Fibroblast of the conjunctiva (primary cell): ENCODE measurements around the gene LRRN3.

ENCODE experiments used
- DNase-seq: peaks from one replicate; pipeline ENCODE4 v3.0.0-alpha.2; 2010; ENCODE audit warnings: low read depth

LRRN3 gene

DNA sequence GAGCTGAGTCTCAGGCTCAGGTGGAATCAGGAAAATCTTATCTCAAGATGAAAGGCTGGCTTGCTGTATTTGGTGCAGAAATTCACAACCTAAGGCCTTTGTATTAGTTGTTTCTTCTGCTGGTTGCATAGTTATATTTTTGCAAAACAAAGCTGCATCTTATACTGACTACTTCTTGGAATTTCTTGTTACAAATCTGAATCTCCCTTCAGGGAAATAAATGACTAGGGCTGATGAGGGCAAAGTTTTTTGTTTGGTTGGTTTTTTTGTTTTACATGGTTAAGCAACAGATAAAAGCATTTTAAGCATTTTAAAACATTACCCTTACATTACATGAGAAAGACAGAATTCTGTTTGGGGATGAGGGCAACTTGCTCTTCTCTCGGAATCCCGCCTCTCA is 13.9 kb upstream of the LRRN3 start:
- DNase-seq = no peak

DNA sequence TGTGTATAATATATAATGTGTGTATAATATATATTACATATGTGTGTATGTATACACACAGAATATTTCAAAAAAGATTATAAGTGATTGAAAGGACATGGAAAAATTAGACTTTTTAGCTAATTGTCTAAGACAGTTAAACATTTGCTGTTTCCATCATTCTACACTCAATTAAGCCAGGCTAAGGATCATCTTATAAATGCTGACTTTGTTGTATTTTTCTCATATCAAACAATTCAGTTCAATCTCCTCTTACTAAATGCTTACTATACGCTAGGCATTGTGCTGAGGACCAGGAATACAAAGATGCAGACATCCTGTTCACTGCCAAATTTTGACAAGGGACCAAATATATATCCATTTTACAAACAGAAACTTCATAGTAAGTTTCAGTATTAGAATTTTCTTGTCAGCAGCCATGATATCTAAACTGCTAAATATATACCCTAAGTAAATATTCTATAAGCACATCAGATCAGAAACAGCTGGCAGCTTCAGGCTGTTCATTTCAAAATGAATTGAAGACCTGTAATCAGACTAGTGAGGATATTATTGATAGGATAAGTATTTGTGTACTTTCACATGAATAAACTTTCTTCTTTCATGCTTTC is 10.3 kb upstream of the LRRN3 start:
- DNase-seq = no peak

DNA sequence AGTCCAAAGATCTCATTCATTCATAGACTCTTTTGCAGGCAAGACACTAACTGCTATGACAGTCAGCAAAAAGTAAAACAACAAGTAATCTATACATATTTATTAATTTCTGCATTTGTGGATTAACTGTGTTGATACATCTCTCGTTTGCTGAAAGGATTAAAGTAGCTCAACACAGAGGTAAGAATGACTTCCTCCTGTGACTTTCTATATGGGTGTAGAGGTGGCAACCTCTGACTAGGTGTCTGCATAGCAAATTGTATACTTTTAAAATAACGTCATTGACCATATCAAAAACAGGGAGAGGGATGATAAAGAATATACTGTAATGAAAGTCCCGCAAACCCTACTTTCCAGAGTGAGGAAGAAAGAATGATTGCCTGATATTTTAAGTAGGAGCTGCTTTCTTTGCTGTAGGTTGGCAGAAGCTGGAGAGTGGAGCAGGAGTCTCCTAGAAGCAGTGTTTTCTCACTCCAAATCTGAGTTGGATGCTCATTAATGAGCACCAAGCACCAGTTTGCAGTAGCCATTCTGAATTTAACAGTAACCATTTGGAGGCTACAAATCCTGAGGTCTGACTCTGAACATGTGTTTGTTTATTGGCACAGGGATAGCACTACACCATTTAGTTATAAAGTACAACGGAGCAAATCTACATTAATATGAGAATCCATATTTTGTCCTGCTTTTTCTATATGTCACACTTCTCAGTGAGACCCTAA is 9.2 kb upstream of the LRRN3 start:
- no peak for DNase-seq

DNA sequence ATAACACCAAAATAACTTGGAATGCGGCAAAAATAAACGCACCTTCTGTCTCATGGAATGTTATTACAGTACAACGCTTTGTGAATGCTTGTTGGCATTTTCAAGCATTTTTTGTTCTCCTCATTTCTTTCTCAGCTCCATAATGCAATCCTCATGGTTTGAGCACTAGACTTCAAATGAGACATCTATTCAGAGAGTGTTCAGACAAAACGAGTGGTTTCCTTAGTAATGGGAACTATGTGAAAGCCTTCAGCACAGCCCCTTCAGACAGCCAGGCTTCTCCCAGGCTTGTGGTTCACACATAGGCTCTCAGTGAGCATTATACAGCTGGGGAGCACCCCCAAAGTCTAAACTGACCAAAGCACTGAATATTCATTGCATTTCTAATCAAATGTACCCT is 8.6 kb upstream of the LRRN3 start:
- DNase-seq = no peak

DNA sequence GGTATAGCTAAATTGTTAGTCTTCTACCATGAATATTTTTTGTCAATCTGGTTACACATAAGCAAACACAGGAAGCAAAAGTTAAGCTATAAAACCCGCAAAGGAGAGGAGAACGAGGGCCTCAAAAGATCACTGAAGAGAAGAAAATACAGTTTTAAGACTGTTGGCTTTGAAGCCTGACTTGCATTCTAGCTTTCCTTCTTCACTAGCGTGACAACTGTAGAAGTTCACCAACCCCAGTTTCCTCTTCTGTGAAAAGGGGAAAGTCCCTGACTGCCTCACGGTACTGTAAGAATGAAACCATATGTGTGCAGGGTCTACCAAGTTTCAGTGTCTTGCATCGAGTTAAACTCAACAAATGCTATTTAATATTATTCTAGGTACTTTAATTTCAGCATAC is 7.5 kb upstream of the LRRN3 start:
- DNase-seq = peak; percentile 6

DNA sequence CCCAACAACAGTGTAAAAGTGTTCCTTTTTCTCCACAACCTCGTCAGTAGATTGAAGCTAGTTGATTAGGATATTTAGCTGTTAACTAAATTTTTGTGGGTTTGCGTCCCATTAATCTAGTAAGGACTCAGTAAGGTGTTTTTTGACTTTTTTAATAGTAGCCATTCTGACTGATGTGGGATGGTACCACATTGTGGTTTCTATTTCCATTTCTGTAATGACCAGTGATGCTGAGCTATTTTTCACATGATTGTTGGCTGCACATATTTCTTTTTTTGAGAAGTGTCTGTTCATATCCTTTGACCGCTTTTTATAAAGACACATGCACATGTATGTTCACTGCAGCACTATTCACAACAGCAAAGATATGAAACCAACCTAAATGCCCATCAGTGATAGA is 5.6 kb upstream of the LRRN3 start:
- DNase-seq = no peak

DNA sequence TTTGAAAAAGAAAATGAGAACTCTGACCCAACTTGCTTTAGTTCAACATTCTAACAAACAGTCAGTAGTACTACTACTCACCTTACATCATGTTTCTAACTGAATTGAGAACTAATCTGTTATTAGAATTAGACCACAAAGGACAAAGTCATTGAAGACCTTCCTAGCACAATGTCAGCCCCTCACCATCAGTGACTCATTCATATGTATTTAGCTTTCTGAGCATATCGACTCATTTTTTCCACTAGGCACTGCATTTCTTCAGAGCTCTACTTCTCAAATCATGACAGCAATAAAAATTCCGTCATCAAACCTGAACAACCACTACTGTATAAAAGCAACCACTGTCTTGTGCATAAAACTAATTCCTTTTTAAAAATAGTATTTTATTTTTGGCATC is 4.4 kb upstream of the LRRN3 start:
- DNase-seq = no peak

DNA sequence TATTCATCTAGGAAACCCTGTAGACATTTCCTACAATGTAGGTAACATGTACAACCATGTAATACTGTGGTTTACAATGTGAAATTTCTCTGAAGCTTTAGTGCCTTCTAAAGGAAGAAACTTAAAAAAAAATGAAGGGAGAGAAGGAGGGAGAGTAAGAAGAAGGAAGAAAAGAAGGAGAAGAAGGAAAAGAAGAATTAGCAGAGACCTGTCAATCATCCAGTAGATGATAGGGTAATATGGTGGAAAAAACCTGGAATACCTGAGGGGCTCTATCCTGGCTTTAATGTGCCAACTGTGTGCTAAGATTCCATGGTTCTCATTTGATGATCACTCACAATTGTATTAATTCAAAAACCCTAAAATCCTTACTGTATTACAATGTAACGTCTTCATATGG is 2.6 kb upstream of the LRRN3 start:
- no peak for DNase-seq

DNA sequence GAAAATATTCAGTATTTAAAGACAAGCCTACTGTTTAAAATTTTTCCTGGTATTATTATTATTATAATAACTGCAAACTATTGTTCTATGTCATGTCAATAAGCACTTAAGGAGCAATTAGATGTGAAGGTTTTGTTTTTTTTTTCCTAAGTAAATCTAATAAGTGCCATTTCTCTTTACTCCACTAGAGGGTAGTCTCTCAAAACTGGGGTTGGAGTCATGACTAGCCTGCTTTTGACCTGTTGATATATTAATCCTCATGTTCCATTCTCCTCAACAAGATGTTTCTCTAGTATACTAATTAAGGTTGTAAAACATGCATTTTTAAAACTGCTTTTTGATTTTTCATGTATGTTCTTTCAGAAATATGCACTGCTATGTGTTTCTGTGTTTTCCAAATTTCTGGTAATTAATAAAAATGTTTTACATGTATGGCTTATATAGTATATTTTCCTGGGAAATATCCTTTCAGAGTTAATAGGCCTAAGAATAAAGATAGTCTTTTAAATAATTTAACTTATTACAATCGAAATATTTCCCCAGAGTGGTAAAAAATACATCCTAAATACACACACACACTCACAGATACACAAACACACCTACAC is 1.0 kb upstream of the LRRN3 start:
- DNase-seq = peak; percentile 35

DNA sequence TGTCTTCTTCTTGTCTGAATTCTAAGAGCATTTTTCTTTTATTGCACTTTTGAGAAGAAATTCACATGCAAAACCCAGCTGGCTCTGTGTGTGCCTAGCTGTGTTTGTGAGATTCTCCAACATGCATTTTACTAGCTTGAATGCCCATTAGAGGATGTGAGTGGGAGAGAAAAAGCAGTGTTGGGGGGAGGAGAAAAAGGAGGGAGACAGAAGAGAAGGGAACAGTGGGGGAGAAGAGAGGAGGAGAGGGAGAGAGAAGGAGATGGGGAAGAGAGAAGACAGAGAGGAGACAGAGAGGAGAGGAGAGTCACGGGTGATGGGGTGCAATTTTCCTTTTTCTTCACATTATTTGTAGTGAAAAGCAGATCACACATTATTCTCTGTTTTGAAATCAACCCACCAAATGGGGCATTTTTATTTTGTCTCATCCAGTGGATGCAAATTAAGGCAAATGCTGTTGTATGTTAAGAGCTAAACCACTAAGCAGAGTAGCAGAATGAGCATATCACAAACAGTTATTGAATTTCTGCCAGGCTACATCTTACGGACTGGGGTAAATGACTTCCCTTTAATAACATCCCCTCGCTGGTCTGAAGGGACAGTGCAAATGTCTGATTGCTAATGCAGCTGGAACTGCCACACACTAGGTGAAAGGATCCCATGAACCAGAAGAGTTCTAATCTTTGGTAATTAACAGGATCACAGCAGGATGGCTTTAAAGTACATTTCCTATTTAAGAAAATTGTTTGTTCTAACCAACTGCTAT is 849 bp downstream of the LRRN3 start:
- no peak for DNase-seq

DNA sequence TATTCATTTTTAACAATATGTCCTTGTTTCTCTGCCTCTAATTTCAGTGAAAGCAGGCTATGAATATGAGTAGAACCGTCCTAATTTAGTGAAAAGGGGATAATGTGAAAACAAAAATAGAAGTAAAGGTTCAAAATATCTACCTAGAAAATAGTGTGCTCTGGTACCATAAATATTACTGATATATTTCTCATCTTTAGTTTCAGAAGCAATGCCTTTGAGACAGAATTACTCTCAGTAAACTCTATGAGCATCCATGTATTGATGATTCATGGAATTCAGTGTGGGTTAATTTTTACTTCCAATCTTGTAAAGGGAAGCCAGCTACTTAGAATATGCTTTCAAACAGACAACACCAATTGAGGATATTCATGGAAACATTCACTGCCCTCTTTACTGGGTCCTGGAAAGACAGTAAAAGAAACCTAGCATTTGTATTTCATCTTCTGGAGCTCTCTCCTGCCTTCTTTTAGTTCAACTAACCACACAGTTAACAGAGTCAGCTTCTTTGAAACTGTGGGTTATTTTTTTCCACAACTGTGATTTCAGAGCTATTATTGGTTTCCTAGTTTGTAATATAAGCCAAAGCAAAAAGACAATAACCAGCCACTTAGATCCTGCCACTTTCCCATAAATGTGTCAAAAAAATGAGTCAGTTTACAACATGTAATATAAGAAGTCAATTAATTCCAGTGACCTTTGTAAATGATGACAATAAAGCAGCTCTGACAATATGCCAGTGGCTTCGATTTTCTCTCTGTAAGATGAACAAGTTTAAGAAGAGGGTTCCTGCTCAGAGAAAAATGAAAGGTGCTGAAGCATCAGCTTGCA is 1.7 kb downstream of the LRRN3 start:
- no peak for DNase-seq

DNA sequence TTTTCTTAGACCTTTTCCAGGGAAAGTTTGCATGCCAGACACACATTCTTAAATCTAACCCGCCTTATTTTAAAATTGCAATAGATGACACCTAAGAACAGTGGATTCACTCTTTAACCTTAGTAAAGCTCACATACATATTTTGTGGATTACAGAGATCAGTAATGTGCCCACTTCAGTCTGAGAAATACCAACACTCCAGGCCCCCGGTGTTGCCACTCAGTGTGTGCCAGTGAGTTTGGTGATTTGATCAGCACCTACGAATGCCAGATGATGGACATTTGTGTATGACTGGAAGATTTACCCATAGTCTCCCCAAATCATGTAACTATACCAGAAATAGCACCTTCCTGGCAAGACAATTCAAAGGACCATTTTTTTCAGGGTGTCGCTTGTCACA is 2.6 kb downstream of the LRRN3 start:
- no peak for DNase-seq

DNA sequence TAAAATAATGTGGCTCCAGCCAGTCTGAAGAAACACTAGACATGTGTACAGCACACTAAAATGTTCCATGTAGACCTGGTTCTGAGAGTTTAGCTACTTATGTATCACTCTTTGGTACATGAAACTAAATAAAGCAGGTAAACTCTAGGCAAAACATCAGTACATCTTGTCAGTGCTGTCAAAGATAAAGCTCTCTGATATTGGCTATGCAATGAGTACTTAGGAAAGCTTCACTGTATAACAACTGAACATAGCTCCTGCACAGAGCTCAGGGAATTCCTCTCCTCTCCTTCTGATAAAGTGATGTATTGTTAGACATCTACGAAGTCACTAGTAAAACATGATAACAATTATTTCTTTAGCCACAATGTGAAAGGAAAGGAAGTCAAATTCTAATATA is 3.5 kb downstream of the LRRN3 start:
- DNase-seq = no peak

DNA sequence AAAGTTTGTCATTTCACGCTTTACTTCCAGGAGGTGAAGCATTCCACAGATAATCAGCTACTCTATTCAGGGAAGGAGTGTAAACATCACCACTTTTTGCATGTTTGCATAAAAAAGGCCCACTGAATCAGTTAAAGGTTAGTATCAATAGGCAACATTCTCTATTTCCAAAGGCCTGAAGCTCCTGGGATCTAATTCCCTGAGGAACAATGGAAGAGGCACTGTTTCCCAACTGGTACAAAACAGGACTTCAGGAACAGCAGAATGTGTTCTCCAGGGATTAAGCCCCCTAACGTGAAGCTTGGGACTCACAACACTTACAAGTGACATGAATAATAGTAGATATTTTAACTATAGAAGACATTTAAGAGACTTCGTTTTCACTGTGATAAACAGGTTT is 6.1 kb downstream of the LRRN3 start:
- no peak for DNase-seq

DNA sequence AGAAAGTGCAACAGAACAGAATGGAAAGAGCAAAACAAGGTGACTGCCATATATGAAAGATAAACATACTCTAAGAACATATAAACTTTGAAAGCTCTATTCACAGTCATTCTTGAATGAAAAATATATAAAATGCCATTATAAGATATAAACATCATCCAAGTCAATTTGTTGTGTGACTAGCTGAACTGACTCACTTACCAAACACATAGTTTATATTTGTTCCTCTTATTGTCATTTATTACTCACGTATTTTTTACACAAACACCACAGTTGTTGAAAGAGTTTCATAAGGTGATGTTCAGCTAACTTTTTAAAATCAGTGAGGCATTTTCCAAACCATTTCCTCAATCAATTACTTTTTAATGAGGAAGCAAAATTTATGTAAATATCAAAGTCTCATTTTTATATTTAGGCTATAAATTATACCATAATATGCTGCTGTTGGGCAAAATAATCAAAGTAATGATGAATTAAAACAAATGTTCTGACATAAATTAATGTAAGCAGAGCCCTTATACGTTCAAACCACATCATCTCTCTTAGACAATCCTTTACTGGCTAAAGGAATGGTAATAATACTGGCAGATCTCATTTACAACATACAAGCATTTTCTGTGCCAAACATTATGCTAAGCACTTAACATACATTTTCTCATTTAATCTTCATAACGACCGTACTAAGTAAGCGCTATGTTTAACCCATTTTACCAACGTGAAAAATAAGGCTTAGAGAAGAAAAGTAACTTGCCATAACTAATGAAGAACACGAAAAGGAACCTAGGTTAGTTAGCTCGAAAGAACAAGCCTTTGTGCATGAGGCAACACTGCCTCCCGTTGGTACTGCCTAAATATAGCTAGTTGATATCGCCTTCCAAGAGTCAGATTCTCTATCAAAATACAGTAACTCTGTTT is 7.3 kb downstream of the LRRN3 start:
- no peak for DNase-seq

DNA sequence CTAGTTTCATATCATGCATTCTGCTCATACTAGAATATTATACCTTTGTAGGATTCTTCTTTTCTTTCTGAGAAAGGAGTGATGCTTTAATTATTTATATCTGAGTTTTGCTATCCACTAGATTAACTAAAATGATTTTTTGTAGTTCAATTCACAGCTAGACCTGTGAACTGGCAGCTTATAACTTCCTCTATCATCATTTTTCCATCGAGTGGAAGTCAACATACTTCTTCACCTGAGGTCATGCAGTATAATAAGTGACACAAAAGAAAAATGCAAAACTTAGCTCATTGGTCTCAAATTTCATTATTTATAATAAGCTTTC is 8.0 kb downstream of the LRRN3 start:
- DNase-seq = no peak

DNA sequence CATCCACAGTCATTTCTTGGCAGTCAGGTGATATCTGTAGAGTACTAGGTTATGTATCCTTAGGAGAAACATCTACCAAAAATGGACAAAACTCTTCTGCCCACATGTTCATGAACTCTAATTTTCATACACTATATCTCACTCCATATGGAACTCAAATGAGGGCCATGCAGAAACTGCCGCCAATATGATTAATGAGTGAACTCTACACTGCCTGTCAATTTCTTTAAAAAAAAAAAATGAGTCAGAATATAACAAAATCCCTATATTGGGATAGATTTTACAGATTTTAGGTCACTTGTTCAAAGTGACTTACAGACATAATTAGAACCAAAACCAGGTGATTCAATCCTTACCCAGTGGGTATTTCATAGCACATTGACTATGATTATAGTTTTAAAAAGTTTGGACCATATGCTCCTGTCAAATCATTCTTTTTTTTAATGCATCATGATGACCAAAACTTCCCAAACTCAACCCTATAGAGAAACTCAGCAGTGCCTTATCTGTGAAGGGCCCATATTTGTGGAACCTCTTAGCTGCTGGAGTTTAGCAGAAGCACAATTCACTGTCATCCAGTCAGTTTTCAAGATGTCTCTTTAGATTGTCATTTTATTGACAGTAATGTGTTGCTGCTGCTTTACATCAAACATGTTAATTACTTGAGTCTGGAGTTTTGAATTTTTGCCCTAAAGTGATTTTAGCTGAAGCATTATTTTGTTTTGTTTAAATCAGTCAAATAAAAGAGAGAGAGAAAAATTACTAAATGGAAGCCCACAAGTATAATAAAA is 11.1 kb downstream of the LRRN3 start:
- DNase-seq = no peak

DNA sequence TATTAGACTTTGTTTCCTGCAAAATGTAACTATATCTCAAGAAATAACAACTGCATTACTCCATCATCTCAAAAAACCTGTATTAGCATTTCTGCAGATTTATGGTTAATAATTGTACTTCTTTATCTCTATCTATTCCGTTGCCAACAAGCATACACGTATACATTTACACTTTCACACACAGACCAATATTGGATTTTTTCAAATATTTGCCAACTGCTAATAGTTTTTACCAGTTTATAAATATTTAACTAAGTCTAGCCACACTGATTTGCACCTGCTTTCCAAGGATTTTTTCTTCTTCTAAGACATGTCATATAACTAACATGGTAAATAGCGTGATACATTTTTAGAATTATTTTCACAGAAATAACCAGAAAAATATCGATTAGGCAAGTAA is 12.2 kb downstream of the LRRN3 start:
- DNase-seq = no peak

DNA sequence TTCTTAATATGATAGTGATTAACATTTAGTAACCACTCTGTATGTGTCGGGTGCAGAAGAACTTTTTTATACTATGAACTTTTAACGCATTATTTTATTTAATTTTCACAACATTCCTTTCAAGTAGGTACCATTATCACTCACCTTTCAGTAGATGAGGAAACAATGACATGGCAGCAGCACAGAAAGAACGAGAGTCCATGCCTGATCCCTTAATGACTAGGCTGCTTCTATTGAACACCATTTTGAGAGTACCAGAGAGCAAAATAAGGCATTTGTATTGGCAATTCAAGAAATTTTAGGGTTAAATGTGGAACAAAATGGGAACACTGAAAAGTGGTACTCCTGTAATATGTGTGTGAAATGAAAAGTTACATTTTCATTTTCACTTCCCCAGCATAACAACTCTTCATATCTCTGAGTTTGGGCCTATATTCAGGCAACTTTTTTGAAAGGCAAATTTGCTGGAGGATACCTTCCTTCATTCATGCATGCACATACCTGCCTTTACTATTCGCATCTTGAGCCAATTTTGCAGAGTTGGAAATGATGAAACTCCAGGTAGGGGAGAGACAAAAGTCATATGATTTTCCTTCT is 12.8 kb downstream of the LRRN3 start:
- no peak for DNase-seq

DNA sequence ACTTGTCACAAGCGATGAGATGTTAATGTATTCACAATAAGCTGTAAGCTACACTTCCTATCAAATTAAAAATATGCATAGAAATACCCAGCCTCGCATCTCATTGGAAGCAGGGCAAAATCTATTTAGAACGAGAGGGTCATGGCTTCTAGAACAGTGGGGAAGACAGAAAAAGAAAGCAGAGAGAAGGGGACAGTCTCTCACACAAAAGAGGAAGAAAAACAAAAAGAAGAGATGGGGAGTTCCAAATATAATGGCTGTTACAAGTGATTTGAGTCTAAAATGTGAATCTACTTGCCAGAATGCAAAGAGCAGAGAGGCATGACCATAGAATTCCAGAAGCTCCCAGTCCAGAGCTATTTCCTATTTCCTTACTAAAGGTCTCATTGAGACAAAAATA is 13.8 kb downstream of the LRRN3 start:
- no peak for DNase-seq
